DMS 273 treated with DMSO at 0.1 percent for 48 hours (cell line): ENCODE data around the gene VSTM5.

Experiments used
- DNase-seq: peaks from one replicate; lab custom pipeline; 2025; lab: John Stamatoyannopoulos, UW

The VSTM5 gene

DNA sequence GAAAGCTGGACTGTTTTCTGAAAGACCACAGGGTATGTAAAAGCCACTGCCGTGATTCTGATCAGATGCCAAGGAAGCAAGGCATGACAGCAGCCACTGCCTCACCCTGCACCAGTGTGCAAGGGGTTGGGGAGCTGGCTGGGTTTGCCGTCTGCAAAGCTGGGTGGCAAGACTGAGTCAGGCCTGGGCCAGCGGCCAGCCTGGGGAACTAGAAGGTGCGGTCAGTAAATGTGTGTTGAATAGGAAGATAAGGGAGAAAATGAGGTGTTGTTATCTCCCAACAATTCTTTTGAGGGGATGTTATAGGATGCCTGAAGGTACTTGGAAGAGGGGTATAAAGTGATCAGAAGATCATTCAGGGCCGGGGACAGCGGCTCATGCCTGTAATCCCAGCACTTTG, 8.0 kb downstream of the VSTM5 start:
- DNase-seq = no peak

DNA sequence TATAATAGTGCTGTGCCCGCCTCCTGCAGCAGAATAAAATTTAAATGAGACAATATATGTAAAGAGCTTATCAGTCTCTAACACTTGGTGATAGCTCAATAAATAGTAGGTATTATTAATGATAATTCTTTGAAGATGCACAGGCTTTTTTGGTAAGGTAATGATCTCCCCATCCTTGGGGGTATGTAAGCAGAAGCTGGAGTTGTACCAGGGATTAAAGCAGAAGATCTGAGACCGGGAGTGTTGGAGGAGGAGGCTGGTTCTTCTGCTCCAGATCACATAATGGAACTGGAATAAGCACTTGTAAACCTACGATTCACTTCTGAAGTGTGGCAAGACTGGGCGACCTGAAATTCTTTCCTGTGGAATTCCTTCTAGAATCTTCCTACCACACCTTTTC, 8.4 kb downstream of the VSTM5 start:
- DNase-seq = no peak

- no peak for DNase-seq
These were observed 9.0 kb downstream of the VSTM5 start for GRCh38 chr11:93841446-93841845.

DNA sequence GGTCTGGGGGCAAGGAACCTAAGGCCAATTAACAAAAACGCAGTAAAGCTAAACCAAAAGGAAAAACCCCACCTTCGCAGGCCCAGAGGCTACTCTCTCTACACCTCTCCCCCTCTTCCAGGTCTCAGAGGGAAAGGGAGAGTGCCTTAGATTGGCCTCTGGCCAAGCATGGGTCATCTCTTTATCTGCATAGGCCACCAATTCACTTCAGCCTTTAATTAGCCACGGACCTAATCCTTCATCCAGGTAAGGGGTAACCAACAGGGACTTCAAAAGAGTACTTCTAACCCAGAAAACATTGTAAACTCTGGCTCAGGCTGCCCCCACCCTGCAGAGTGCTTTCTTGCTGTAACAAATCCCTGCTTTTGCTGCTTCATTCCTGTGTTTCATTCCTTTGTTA, 9.4 kb downstream of the VSTM5 start:
- no peak for DNase-seq

DNA sequence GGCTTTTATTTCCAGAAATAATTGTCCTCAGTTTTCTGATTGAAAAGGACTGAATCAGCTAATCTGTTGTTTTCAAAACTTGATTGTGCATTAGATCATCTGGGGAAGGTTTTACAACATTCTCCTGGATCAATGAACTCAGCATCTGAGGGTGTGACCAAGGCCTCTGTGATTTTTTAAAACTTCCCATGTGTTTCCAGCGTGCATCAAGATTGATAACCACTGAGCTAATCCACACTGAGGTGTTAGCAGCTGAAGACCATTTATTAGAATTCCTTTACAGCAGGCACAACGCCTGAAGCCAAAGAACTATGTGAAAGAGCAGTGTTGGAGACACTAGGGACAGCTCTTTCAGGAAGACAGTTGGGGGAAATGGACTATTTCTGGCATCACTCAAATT, 10.2 kb downstream of the VSTM5 start:
- DNase-seq = no peak

GRCh38 chr11:93838967-93839366, 11.5 kb downstream of the VSTM5 start:
- DNase-seq = no peak

GRCh38 chr11:93832780-93833179, 17.6 kb downstream of the VSTM5 start:
- DNase-seq = no peak

DNA sequence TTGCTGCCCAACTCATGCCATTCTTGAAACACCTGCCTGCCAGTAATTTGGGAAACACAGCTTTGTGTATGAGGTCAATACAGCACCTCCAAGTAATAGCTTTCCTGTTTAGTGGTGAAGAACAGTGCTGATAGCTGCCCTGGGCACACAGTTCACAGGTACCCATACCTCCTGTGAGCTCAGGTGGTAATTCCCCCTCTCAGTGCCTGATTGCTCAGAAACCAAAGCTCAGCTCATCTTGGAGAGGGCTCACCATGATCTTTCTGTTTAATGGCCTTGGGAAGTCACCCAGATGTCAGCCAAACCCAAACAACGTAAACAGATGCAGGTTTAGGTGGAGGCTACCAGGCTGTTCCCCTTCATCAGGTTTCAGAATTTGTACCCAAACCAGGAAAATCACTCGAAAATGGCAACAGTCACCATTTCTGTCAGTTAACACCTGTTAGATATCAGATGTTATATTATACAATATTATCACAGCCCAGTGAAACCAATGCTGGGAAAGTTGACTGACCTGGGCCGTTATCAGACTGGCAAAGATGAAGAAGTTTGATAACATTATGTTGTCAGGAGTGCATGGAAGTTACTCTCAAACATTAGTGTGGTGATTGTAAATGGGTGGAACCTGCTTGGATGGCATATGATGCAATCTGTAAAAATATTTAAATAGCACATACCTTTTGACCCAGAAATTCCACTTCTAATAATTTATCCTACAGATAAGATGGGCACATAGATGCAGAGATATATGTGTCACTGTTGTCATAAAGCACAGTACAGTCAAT, 18.9 kb downstream of the VSTM5 start:
- DNase-seq = no peak

GRCh38 chr11:93829598-93829997, 20.8 kb downstream of the VSTM5 start:
- DNase-seq = no peak

DNA sequence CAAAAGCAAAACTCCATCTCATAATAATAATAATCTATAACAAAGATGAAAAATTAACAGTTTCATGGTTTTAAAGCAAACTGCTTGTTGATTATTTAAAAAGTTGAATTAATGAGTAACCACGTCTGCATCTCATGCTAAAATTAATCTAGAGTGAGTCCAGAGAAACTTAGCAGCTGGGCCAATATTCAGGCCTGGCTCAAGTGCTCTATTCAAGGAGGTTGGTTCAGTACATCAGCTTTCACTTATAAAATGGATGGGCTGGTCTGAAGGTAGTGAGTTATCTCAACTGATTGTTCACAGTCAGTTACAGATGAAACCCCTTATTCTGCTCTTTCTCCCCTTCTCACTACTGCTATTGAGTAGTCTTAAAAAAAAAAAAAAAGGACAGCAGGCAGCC, 23.1 kb downstream of the VSTM5 start:
- no peak for DNase-seq

GRCh38 chr11:93823210-93823609, 27.2 kb downstream of the VSTM5 start:
- DNase-seq = no peak

DNA sequence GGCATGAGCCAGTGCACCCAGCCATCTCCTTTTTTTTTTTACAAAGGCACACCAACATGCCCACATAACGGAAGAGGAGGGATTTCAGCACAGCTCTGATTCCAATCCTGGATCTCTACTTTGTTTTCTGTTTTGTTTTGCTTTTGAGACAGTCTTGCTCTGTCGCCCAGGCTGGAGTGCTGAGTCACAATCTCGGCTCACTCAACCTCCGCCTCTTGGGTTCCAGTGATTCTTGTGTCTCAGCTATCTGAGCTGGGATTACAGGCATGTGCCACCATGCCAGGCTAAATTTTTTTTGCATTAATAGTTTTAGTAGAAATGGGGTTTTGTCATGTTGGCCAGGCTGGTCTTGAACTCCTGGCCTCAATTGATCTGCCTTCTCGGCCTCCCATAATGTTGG, 28.1 kb downstream of the VSTM5 start:
- no peak for DNase-seq

DNA sequence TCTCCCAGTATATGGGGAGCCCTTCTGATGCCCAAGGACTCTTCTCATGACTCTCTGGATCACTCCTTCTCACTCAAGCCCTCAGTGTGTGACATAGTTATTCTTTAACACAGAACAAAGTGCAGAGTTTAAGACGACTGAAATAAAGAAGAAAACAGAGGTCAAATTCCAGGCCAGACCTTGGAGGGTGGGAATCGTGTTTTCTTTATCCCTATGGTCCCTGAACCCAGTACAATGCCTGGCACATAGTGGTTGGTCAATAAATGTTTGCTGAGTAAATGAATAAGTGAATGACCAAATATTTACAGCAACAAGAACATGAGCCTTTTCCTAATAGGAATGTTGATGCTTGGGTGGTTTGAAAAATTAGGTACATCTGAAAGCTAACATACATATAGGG, 28.8 kb downstream of the VSTM5 start:
- no peak for DNase-seq

GRCh38 chr11:93820847-93821246, 29.6 kb downstream of the VSTM5 start:
- DNase-seq = no peak

DNA sequence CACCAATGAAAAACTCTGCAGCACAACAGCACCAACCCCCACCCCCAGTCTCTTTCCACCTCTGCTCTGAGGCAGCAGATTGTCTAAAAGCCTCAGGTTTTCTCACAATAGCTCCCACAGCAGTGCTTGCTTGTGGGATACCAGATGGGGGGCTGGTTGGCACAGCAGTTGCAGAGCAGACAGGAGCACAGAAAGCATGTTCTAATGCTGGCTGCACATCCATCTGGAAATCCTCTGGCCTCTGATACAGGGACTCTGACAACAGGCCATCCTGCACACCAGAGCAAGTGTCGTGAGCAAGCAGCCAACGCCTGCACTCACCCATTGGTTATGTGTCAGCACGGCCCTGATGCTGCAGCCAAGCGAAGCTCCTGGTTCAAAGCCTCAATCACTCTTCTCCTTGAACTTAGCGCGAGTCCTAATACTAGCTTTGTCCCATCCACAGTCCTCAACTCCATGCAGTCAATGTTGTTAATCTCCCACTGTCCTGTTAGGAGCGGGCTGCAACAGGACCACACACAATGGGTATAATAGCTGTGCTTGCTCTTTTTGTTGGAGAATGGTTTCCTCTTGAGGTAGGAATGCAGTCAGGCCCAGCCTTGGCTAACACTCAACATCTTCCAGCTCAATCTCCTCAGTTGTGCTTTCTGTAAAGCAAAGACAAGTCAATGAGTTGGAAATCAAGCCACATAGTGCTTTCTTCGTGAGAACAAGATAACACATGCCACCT, 30.3 kb downstream of the VSTM5 start:
- DNase-seq = no peak

- DNase-seq = no peak
These were observed 32.7 kb downstream of the VSTM5 start for GRCh38 chr11:93817426-93818348.

DNA sequence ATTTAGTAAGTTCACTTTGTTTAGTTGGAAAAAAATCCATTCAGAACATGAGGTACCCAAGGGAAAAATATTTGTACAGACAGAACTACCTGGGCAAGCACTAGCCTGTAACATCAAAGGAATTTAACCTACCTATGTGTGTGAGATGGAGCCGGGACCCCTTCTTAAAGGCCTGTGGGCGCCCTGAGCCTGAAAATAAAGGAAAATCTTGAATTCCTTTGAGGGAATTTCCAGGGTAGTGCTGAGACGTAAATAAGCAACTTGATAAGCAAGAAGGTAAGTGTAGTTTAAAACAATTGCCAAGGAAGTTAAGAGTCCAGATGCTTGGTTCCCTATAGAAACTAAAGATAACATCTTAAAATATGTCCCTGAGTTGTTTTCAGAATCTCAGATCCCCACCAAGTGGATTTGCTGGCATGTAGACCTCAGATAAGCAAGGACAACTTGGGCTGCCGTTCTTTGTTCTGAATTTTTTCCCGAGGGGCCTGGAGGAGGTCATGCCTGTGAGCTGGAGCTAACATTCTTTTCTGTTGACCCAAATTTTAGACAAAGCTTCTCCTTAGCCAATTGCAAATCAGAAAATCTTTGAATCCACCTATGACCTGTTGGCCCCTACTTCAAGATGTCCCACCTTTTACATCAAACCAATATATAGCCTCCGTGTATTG, 35.3 kb downstream of the VSTM5 start:
- DNase-seq = no peak

DNA sequence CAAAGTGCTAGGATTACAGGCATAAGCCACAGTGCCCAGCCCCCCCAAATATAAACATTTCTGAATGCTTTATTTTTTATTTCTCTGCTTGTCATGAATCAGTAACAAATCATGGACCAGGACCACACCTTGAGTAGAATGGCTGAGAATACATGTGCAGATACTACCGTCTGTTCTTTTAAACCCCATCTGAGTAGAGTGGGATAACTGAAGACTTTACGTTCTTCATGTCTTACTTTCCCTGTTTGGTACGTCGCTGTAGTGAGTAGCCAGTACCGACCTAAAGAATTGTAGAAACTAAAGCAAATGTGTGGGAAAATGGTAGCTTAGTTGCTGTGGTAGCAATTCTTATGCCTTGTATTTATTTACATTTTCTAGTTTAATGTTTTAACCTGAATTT, 36.4 kb downstream of the VSTM5 start:
- no peak for DNase-seq

DNA sequence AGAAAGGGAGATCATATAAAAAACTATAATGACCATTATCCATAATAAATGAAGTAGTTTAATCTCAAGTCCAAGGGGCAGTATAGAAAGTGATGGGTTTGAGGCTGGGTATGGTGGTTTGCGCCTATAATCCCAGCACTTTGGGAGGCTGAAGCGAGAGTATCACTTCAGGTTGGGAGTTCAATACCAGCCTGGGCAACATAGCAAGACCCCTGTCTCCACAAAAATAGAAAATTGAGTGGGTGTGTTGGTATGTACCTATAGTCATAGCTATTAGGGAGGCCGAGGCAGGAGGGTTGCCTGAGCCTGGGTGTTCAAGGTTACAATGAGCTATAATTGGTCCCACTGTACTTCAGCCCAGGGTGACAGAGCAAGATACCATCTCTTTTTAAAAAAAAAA, 42.4 kb downstream of the VSTM5 start:
- no peak for DNase-seq

DNA sequence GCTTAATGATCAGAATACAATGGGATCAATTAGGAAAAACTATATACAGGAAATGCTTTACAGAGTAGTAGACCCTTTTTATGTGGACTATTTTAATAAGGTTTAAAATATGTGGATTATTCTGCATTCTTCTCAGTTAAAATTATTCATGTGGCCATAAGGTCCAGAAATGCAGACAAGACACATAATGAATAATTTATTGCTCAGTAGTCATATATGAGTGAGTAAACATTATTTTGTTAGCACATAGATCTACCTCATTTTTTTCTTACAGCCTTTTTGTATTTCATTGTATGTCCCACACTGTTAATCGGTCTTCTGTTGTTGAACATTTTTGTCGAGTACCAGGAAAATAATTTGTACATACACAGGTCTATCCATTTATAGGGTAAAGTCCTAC, 45.5 kb downstream of the VSTM5 start:
- no peak for DNase-seq

GRCh38 chr11:93801366-93801765, 49.1 kb downstream of the VSTM5 start:
- DNase-seq = no peak
